ENCODE results near the gene ADAMTSL3.
A peak's percentile ranks its signal among the peaks of the same experiment; 100 is the strongest.
"Not testable (repeated sequence)": the region's sequence is repeated elsewhere in the genome, so short reads cannot be mapped to it uniquely, and the experiment has no call there.

DNA sequence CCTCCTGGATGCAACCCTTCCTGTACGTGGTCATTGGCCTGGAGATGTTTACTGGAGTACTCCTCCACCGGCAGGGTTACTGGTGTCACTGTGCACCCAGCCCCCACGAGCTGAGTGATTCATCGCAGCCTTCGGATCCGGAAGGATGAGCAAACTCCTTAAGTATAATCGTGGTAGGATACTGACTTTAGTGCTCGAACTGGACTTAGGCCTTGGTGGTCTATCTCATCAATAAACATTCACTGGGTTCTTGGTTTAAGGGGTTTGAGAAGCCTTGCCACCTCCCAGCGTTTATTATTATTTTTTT, 426.8 kb downstream of the ADAMTSL3 start:
- TF ChIP-seq JUND (IDR thresholded peaks at IDR 0.05), result peak; percentile 53
- TF ChIP-seq, protein P1, sequence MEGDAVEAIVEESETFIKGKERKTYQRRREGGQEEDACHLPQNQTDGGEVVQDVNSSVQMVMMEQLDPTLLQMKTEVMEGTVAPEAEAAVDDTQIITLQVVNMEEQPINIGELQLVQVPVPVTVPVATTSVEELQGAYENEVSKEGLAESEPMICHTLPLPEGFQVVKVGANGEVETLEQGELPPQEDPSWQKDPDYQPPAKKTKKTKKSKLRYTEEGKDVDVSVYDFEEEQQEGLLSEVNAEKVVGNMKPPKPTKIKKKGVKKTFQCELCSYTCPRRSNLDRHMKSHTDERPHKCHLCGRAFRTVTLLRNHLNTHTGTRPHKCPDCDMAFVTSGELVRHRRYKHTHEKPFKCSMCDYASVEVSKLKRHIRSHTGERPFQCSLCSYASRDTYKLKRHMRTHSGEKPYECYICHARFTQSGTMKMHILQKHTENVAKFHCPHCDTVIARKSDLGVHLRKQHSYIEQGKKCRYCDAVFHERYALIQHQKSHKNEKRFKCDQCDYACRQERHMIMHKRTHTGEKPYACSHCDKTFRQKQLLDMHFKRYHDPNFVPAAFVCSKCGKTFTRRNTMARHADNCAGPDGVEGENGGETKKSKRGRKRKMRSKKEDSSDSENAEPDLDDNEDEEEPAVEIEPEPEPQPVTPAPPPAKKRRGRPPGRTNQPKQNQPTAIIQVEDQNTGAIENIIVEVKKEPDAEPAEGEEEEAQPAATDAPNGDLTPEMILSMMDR (IDR thresholded peaks at IDR 0.05), result not testable (repeated sequence)

Data from SK-N-SH (cell line).